Large intestine (tissue), 3 donors: ENCODE measurements around the gene RIMS3. TPM values are rescaled to one million over a fixed set of nuclear protein-coding genes. Genes with fewer than 3 reads are reported as not detected.

Experiments used
- DNase-seq, 2 donors: peaks; one replicate each; pipeline versions ENCODE4 v3.0.0 to v3.0.0-alpha.2; 2013
- H3K27ac ChIP-seq: one replicate; pipeline ENCODE4 v1.5.1; 2013; ENCODE audit warnings: low read length
- H3K27me3 ChIP-seq: 2 replicates; pipeline ENCODE4 v1.6.1; 2013; ENCODE audit warnings: low read length; ENCODE audit not compliant: control insufficient read depth, insufficient read depth
- H3K36me3 ChIP-seq: 2 replicates; pipeline ENCODE4 v1.6.1; 2013; ENCODE audit warnings: low read length; ENCODE audit not compliant: control insufficient read depth, insufficient read depth
- H3K4me1 ChIP-seq: one replicate; pipeline ENCODE4 v1.6.1; 2013; ENCODE audit warnings: low read length; ENCODE audit not compliant: control insufficient read depth, insufficient read depth
- H3K4me3 ChIP-seq: one replicate; pipeline ENCODE4 v1.5.1; 2013; ENCODE audit warnings: low read length
- H3K9me3 ChIP-seq: one replicate; pipeline ENCODE4 v1.6.1; 2013; ENCODE audit warnings: mild to moderate bottlenecking, low read depth, low read length, moderate library complexity; ENCODE audit not compliant: control insufficient read depth
- WGBS: methylation state at CpG from one replicate; pipeline ENCODE4 v1.1.5; 2013; ENCODE audit warnings: low lambda C conversion rate; ENCODE audit not compliant: insufficient coverage; 5-methylcytosine and 5-hydroxymethylcytosine counted together
- polyA plus RNA-seq: library from polyadenylated mRNA; unstranded; fragments of 120-200 nt; gene quantifications from one replicate; pipeline ENCODE4 v1.2.1, GENCODE V29; 2013

The RIMS3 gene
- polyA plus RNA-seq, 1 donor = 6.9 TPM

DNA sequence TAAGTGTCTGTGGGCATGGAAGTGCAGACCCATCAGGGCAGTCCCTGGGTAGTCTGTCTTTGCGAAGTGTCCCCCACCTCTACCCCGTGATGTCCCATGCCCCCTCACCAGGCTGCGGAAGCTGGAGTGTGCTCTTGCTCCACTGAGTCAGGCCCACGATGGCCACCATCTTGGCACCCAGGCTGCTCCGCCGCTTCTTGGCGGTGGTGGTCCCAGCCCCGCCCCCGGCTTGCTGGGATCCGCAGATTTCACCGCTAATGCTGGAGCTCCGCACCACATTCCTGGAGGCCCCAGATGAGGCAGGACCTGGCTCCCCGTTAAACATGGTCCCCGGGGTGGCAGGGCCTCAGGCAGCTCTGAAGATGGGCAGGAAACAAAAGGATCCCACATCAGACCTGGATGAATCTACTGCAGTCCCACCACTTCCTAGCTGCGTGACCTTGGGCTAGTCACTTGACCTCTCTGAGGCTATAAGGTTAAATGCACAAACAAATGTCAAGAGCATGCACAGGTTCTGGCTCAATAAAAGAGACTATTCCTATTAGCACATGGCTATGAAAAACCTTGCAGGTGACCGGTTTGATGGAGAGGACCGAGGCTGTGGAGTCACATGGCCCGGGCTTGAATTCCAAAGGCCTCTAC, 23.8 kb downstream of the RIMS3 start:
- H3K9me3 ChIP-seq = no peaks in the 10 kb centered on the region
- no peak overlapping the region for H3K4me3 ChIP-seq
- DNase-seq = no peak
- H3K36me3 ChIP-seq = no peaks in the 10 kb centered on the region
- H3K27me3 ChIP-seq = no peaks in the 10 kb centered on the region
- H3K27ac ChIP-seq = no peak overlapping the region
- WGBS = no CpG with 5 or more reads among the region's 18 CpGs
- no peaks in the 10 kb centered on the region for H3K4me1 ChIP-seq

DNA sequence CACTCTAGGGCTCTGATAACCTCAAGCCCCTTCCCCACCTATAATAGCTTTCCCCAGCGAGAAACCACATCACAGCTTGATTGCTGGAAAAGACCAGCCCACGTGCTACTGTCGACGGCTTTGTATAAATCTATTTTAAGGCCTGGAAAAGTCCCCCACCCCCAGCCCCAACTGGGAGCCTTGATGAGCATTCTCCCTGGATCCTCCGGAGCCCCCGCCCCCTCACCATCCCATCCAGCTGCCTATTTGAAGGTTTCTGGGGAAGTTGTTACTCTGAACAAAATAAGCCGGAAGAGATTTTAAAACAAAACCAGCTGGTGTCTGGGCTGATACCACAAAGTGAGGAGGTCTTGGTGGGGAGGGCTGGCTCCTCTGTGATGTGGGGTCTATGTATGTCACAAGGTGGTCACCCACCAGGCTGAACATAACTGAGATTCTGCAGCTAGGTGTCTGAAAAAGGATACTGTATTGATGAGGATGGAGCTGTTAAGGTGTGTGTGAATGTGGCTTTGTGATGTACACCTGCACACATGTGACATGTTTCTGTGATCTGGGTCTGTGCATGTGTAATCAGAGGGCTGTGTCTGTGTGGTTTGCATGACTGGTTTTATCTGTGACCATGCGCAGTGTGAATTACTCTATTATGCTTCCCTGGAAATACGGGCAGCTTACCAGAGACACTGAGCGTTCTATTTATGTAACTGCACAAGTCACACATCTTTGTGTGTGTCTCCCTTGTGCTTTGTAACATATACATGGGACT, 25.0 kb downstream of the RIMS3 start:
- no peaks in the 10 kb centered on the region for H3K4me1 ChIP-seq
- DNase-seq = no peak
- 100% methylated on average over 1 of the region's 10 CpGs for WGBS

DNA sequence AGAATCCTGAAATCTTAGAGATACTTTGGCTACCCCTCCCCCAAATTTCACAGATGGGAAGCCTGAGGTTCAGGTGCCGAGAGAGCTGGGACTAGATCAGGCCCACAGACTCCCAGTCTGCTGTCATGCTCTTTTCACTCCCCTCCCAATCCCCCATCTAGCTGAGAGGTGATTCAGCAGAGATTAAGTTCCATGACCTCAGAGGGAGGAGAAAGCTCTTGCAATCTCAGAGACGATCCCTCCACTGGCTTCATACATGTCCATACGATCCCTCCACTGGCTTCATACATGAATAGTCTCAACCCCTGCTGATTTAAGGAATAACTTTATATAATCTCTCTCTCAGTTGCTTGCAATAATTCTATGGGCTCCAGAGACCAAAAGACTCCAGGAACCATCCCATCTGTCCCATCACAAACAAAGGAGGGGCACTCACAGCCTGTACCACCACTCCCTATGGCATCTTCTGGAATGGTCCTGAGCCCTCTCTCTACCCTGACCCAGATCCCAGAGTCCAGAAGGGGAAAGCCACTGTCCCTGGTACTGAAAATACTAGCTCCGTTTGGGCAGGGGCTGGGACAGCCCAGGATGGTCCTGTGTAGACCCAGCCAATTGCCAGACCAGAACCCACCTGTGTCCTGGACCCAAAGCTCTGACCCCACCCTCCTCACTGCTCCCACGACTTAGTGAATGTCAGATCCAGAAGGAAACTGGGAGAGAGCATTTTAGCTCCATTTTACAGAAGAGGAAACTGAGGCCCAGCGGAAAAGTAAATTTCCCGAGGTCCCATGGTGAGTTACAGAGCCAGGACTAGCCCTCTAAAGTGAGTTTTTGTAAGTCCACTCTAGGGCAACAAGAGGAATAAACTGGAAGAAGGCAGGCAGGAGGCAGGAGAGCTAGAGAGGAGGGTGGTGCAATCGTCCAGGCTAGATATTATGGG, 27.1 kb downstream of the RIMS3 start:
- no CpG with 5 or more reads among the region's 8 CpGs for WGBS
- DNase-seq = no peak
- no peak overlapping the region for H3K27ac ChIP-seq
- no peak overlapping the region for H3K4me3 ChIP-seq
- no peaks in the 10 kb centered on the region for H3K9me3 ChIP-seq
- H3K27me3 ChIP-seq = no peaks in the 10 kb centered on the region
- H3K36me3 ChIP-seq = no peaks in the 10 kb centered on the region
- no peaks in the 10 kb centered on the region for H3K4me1 ChIP-seq

More for the DNA sequence above, 25.0 kb downstream of the RIMS3 start:
- no peak overlapping the region for H3K27ac ChIP-seq
- no peaks in the 10 kb centered on the region for H3K27me3 ChIP-seq
- no peak overlapping the region for H3K4me3 ChIP-seq
- H3K9me3 ChIP-seq = no peaks in the 10 kb centered on the region
- no peaks in the 10 kb centered on the region for H3K36me3 ChIP-seq

DNA sequence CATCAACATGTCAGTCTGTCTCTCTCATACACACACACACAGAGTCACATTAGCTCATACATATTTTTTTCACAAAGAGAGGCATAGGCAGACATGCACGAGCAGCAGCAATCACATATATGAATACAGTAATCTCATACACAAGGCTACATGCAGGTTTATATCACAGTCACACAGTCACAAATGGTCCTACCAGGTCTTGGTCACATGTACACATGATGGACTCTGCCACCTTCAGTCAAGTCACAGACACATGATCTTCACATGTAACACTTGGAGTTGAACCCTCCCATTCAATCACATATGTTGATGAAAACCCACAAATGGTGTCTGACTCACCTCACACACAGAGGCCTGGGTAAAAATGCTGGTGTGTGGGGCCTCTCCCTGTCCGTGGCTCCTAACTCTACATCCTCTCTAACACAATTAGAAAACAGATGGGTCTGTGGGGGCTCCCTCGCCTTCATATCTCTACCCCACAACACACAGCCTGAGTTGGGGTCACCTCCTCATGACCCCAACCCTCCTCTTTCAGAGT, 27.9 kb downstream of the RIMS3 start:
- Histone ChIP-seq H3K9me3 (no peaks in the 10 kb centered on the region), H3K36me3 (no peaks in the 10 kb centered on the region), H3K27me3 (no peaks in the 10 kb centered on the region), H3K27ac (no peak overlapping the region), H3K4me1 (no peaks in the 10 kb centered on the region), H3K4me3 (no peak overlapping the region)
- WGBS = no CpG with 5 or more reads among the region's 3 CpGs
- no peak for DNase-seq

DNA sequence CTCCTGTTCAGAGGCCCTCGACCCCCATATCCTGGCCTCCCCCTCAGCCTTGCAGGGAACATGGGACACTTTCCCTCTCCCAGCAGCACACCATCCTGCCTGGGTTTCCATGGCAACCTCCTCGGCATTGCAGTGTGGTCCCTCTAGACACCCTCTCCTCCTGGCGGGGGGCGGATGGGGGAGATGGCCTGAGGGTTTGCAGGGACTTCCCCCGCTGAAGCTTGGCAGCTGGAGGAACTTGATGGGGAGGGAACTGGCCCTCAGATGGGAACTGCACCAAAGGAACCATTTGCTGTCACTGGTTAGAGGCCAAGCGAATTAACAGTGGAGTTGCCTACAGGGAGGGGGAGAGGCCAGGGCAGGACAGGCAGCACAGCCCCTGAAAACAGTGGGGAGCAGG, 28.7 kb downstream of the RIMS3 start:
- no CpG with 5 or more reads among the region's 6 CpGs for WGBS
- no peaks in the 10 kb centered on the region for H3K27me3 ChIP-seq
- H3K4me3 ChIP-seq = no peak overlapping the region
- no peaks in the 10 kb centered on the region for H3K4me1 ChIP-seq
- H3K27ac ChIP-seq = no peak overlapping the region
- H3K9me3 ChIP-seq = no peaks in the 10 kb centered on the region
- DNase-seq = no peak
- H3K36me3 ChIP-seq = no peaks in the 10 kb centered on the region

DNA sequence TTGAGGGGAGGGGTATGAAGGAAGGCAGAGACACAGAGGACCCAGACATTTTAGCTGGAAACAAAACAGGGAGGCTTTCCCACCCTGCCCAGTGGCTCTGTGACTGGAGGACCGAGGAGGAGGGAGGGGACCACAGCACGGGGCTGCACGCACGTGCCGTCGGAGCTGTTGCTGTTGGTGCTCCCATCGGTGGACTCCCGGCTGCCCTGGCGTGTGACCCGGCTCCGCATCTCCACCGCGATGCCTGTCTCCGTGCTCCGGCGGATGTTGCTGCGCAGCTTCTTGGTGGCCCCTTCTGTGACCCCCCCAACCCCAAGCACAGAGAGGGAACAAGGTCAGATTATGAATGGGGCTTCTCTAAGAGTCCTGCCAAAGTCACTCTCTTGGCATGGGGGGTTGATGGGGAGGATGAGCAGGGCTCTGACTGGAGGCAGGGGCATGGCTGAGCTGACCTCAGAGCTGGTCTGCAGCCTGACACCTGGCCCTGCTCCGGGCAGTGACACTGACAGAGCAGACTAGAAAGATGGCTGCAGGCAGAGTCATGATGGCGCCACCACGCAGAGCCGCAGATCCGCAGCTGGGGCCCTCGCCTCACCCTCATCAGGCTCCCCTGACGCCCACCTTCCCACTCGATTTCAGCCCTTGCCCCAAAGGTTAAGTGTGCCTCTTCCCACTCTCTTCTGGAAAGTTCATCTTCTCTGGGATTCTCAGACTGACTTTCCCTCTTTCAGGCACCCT, 29.6 kb downstream of the RIMS3 start:
- no CpG with 5 or more reads among the region's 25 CpGs for whole genome bisulfite sequencing
- no peak for DNase-seq
- Histone ChIP-seq H3K4me1 (no peaks in the 10 kb centered on the region), H3K4me3 (no peak overlapping the region), H3K36me3 (no peaks in the 10 kb centered on the region), H3K27me3 (no peaks in the 10 kb centered on the region), H3K9me3 (no peaks in the 10 kb centered on the region), H3K27ac (no peak overlapping the region)

DNA sequence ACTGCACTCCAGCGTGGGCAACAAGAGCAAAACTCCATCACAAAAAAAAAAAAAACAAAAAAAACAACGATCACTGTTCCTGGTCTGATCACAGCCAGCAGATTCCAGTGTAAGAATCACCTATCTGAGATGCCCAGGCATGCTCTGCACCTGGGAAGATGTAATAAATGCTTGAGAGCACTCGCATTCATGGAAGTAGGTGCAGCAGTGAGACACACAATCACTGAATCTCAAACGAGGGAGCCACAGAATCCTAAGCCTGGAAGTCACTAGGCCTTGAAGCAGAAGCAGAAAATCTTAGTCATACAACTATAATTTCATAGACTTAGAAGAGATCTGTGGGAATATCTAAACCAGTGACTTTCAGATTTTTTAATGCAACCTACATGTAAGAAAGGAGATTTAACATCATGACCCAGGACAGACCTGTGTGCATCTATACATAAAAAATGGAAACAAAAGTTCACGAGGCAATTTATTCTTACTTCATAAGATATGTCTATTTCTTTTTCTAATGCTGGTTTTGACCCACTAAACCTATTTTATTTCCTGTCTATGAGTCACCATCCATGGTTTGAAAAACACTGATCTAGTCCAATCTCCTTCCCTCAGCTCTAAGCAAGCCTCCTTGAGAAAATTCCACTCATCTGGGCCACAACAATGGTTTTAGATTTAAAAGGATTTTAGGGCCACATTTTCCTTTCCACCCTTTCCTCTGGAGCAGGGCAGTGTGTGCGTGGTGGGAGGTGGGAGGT, 30.4 kb downstream of the RIMS3 start:
- H3K4me1 ChIP-seq = no peaks in the 10 kb centered on the region
- no peak overlapping the region for H3K4me3 ChIP-seq
- H3K36me3 ChIP-seq = no peaks in the 10 kb centered on the region
- no peak for DNase-seq
- WGBS = 100% methylated on average over 1 of the region's 6 CpGs
- no peaks in the 10 kb centered on the region for H3K27me3 ChIP-seq
- H3K9me3 ChIP-seq = no peaks in the 10 kb centered on the region
- H3K27ac ChIP-seq = no peak overlapping the region

DNA sequence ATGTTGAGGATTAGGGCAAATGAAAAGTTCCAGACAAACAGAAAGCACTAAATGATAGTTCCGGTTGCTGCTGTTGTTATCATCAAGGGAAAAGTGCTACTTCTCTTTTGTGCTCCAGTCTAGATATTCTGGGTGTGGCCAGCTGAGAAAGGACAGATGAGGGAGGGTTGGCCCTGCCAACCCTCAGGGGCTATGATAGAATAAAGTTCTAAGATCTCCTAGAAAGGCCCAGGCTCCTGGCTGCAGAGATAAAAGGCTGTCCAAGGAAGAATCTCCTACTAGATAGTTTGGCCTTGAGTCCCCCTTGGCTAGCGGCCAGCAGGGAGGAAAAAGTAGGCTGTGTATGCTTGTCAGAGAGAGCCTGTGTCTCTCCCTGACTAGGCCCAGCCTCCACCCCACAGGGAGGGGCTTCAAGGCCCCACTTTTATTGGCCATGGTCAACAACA, 31.5 kb downstream of the RIMS3 start:
- DNase-seq = no peak
- Histone ChIP-seq H3K27ac (no peak overlapping the region), H3K4me1 (peaks cover 2% of the 10 kb centered on the region), H3K27me3 (no peaks in the 10 kb centered on the region), H3K9me3 (no peaks in the 10 kb centered on the region), H3K4me3 (no peak overlapping the region), H3K36me3 (no peaks in the 10 kb centered on the region)
- no CpG with 5 or more reads among the region's 2 CpGs for WGBS

DNA sequence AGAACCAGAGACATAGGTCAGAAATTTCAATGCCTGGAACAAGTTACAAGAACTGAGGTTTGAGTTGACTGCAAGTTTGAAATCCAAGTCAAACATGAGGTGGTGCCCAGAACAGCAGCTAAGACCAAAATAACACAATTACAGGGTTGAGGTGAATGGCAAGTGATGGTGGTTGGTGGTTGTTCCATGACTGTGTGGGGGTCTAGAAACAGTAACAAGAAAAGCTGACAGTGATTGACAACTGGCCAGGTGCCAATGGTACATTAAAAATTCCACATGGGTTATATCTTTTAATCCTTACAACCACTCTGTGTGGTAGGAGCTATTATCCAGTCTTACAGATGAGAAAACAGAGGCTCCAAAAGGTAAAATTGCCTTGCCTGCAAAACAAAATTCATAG, 32.0 kb downstream of the RIMS3 start:
- no peak overlapping the region for H3K4me3 ChIP-seq
- peaks cover 6% of the 10 kb centered on the region for H3K4me1 ChIP-seq
- no peaks in the 10 kb centered on the region for H3K36me3 ChIP-seq
- H3K27ac ChIP-seq = no peak overlapping the region
- H3K27me3 ChIP-seq = no peaks in the 10 kb centered on the region
- no peaks in the 10 kb centered on the region for H3K9me3 ChIP-seq
- no peak for DNase-seq
